DMS53 (cell line): Measurements from ENCODE around the gene KCNQ2.

Source experiments
- DNase-seq: peaks from one replicate; lab custom pipeline; 2025; lab: John Stamatoyannopoulos, UW

Gene KCNQ2

DNA sequence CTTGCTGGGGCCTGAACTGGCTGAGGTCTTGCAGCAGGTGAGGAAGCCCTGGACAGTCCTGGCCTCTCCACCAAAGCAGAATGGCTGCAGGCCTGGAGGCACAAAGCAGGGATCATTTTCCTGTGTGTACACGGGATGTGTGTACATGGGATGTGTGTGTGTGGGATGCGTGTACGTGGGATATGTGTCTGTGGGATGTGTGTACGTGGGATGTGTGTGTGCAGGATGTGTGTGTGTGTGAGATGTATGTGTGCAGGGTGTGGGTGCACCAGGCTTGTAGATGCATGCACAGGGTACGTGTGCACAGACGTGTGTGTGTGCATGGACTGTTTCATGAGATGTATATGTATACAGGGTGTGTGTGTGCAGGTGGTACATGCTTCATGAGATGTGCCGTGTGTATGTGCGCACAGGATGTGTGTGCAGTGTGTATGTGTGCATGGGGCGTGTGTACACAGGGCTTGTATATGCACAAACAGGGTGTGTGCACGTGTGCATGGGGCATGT, 103.4 kb downstream of the KCNQ2 start:
- no peak for DNase-seq

DNA sequence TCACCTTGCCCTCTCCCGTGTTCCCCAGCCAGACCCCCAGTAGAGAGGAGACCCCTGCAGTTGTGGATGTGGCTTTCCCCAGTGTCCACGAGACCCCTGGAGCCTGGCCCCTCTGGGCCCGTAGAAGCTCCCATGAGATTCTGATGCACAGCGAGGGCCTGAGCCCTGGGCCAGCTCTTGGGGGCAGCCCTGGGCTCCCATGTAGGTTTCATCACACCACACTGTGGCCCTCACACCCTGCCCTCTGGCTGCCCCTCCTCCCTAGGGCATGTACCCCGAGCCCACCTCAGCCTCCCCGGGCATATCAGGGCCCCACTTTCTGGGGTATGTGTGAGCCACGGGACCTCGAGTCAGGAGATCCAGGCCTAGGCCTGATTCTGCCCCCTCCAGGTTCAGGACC, 104.3 kb downstream of the KCNQ2 start:
- no peak for DNase-seq

DNA sequence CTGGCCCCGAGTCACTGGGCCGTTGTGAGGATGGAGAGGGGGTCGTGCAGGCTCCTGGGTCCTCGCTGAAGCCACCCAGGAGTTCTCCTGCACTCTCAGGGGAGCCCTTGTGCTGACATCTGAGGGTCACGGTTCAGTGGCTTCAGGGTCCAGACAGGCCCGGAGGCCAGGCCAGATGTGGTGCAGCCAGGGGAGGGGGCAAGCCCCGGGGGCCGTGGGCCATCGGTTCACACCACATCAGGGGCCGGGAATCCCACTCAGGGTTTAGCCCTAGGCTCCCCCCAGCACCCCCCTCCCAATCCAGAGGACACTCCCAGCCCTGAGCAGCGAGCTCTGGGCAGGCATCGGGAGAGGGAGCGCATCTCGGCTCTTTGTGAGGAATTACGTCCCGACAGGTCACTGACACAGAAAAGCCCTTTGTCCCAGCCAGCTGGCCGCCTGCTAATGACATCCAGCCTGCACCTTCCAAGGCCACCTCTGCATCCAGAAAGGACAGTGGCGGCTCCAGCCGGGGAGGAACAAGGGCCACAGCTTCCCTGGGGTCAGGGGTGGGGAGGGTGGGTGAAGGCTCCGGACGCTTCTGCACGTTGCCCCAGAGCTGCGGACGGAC, 104.9 kb downstream of the KCNQ2 start:
- DNase-seq, result no peak

DNA sequence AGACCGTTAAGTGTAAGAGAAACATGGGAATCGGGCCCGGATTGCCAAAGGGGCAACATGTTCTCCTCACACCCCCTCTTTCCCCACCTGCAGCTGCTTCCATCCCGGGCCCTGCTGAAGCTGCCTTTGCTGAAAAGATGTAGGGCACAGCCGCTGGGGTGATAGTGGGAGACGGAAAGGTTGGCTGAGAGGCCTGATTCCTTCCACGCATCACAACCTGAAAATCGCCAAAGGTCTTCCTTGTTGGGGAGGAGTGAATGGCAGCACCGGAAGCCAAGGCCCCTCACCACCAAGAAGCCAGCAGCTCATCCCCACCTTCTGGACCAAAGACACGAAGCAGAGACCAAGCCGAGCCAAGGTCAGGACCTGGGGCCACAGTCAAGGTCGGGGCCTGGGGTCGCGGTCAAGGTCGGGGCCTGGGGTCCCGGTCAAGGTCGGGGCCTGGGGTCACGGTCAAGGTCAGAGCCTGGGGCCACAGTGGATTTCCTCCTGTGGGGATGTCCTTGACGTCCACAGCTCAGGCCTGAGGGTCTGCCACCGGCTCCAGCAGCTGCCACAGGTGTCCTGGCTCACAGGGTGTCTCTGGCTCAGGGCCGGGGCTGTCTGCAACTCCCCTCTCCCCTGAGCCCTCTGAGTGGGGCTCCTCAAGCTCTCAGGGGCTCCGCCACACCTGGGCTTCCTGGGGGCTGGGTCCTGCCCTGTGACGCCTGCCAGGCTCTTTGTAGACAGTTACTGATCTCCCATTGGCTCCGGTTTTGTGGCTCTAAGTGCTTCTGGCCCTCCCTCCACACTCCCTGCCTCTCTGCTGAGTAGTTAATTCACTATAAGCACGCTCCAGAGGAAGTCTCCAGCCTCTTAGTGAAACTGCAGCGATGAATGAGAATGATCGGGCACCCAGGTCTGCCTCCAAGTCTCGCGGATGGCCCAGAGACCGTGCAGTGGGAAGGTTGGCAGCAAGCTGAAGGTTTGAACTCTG, 105.8 kb downstream of the KCNQ2 start:
- DNase-seq, result no peak

GRCh38 chr20:63365601-63366389, 106.7 kb downstream of the KCNQ2 start:
- DNase-seq, result no peak

DNA sequence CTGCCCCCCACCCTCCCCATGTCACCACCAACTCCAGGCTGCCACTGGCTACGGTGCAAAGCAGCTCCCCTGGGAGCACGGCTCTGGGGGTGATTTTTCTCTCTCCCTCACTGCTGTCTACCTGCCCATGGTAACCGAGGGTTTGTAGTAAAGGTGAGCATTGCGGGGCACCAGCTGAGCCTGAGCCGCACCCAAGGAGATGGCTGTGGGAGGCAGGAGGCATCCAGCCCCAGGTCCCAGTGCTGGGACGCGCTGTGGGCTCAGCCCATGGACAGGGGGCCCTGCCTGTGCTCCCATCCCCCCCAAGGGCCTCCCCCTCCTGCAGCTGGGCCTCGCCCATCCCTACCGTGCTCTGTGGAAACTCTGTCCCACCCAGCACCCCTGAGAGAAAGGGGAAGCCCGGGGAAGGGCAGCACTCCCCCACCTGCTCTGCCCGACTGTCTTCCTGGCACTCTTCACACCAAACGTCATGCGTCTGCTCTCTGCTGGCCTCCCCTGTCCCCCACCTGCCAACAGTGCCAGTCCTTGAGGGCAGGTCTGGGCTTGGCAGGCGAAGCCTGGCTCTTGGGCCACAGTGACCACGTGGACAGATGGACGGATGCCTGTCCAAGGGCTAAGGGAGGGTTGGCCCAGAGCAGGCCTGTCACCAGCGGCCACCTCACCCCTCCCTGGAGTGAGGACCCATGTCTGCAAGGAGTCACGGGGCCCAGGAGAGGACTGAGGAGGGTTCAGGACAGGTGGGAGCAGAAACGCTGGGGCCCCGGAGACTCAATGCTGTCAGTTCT, 107.5 kb downstream of the KCNQ2 start:
- no peak for DNase-seq

- no peak for DNase-seq
These were observed 108.4 kb downstream of the KCNQ2 start for GRCh38 chr20:63363981-63364561.

DNA sequence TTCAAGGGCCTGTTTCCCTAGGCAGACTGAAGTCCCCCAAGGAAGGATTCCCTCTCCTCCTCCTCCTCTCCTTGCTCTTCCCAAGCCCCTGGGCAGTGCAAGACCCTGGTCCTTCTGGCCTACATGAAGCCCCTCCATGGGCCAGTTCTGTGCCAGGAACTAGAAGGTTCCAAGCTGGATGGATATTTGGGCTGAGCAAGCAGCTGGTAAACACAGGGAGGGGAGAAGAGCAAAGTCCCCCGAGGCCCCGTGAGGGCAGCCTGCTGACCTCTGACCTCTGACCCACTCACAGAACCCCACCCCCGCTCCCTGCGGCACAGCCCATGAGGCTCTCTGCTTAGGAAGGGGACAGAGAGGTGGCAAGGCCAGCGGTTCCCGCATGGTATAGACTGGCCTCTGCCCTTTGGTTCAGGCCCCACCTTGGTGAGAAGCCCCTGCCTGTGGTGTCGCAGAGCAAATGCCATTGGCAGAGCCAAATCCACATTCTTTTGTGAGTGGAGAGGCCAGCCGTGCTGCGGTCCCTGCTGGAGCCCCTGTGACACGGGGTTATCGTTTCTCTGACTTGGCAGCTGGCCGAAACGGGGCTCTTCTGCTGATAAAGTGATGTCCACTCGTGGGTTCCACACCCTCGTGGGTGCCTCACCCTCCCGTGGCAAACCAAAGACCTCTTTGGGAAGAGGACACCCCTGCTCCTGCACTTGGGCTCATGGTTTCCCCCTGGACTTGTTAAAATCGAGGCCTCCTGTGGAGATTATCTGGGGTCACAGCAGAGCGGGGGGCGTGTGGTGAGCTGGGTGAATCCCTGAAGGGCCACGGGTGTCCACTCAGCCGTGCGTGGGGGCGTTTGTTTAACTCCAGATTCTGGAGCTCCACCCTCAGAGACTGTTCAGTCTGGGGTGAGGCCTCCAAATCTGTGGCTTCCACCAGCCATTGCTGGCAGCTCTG, 109.2 kb downstream of the KCNQ2 start:
- DNase-seq, result no peak

GRCh38 chr20:63362436-63363009, 109.9 kb downstream of the KCNQ2 start:
- DNase-seq, result peak; percentile 21

GRCh38 chr20:63361519-63362435, 110.7 kb downstream of the KCNQ2 start:
- peak; percentile 39 for DNase-seq

DNA sequence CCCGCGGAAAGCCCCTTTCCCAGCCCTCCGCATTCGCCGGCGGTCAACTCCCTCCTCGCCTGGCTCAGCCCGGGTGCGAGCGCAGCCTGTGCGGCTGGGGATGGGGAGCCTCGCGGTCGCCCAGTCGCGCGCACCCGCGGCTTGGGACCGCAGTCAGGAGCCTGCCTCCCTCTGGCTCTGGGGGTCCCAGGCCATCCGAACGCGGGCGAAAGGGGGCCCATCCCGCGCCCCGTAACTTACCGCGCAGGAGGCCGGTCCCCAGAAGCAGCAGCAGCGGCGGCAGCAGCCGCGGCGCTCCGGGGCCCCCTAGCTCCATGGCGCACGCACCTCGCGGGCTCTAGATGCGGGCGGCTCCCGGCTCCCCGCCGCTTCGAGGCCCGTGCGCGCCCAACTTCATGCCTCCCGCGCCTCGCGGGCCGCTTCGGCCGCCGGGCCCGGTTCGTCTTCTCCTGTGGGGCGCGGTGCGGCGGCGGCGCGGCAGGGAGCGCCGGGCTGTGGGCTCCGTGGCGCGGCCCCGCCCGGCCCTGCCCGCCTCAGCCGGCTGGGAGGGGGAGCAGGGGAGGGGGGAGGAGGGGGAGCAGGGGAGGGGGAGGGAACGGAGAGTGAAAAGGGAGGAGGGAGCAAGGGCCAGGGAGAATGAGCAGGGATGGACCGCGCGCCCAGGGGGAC, 111.5 kb downstream of the KCNQ2 start, which contains the start of gene CHRNA4:
Gene CHRNA4 (minus strand): TSS at position 500 of the 669 bp plus-strand sequence. CDS start 184 bp downstream, at position 316.
- peak; percentile 37 for DNase-seq

DNA sequence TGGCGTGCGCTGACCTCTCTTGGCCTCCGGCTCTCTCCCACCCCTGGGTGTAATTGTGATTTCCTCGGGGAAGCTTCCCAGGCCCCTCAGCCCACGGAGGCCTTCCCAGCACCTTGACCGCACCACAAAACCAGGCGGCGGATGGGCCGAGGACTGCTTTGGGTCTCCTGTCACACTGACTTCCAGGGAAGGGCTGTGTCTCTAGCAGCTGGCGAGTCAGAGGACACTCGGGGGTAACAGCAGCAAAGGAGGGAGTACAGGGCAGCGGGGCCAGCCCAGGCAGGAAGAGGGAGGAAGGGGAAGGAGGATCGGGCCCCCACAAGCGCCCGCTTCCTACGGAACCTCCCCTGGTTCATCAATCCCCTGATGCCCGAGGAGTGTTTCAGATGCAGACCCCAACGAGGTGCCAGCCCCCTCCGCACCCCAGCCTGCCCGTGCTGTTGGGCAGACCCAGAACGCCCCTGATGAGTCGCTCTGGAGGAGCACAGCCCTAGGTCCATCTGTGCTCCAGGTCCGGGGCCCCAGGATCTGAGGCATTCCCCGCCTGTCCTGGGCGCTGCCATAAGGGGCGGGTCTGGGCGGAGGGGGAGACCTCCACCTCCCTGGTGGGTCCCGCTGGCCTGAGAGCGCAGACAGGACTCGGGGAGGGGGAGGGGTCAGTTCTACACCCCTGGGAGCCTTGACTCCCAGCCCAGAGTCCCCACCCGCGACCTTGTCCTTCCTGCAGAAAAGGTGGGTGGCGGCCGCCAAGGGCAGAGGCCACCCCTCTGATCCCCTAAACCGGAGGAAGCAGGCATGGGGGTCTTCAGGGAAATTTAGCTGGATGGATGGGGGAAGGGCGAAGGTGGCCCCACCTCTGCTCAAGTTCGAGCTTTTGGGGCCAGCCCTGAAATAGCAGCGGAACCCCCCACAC, 112.3 kb downstream of the KCNQ2 start:
- DNase-seq, result no peak

- DNase-seq, result no peak
These were observed 113.1 kb downstream of the KCNQ2 start for GRCh38 chr20:63359164-63359934.

DNA sequence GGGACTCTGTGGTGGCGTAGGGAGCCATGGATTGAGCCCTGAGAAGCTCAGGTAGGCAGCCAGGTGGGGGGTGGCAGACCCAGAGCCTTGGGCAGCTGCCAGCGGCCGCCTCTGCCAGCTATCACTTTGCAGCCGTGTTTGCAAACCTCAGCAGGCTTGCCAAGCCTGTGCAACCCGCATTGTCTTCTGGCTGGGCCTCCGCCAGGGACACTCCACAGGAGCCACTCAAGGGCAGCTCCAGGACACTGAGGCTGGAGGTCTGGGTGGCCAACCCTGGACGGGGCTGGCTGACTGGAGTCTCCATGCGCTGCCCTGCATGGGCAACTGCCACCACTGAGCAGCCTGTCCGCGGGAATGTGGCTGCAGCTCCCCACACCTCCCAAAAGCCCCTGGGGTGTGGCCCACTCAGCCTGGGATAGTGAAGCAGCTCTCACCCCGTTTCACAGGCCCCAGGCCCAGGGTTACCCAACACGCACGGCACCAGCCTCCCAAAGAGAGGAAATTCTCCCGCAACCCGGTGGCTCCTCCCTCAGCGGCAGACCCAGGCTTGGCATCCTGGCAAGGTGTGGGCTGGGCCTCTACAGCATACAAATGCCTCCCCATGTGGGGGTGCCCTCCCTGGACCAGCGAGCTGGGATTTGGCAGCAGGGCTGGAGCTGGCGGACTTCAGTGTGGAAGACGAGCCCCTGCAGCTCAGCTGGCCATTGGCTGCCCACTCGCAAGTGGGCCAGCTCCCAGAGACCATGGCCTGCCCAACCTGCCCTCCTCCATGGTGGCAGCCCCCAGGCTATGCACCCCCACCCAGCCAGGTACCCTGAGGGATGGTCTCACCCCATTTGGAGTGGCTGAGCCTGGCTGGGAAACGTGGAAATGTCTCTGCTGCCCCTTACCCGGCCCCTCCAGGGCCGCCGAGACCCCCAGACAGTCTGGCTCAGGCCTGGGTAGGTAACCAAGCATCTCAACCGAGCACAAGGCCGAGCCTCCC, 114.2 kb downstream of the KCNQ2 start:
- DNase-seq, result peak; percentile 31
